HFF-Myc (cell line): ENCODE results near the gene MANF.

ENCODE experiments used
- DNase-seq: peaks from one replicate; pipeline ENCODE4 v3.0.0-alpha.2; 2011; ENCODE audit warnings: low read depth; ENCODE audit errors: extremely low read depth
- H3K4me3 ChIP-seq: replicated peaks from 2 replicates; pipeline ENCODE4 v1.5.1; 2011; ENCODE audit warnings: low read depth, mild to moderate bottlenecking, control low read depth, low read length
- TF ChIP-seq, protein P1 (sequence below): IDR thresholded peaks from 2 replicates; pipeline ENCODE4 v1.5.1; 2012; ENCODE audit warnings: mild to moderate bottlenecking, low read depth, low read length, control low read depth; ENCODE audit errors: missing control alignments

MANF gene

DNA sequence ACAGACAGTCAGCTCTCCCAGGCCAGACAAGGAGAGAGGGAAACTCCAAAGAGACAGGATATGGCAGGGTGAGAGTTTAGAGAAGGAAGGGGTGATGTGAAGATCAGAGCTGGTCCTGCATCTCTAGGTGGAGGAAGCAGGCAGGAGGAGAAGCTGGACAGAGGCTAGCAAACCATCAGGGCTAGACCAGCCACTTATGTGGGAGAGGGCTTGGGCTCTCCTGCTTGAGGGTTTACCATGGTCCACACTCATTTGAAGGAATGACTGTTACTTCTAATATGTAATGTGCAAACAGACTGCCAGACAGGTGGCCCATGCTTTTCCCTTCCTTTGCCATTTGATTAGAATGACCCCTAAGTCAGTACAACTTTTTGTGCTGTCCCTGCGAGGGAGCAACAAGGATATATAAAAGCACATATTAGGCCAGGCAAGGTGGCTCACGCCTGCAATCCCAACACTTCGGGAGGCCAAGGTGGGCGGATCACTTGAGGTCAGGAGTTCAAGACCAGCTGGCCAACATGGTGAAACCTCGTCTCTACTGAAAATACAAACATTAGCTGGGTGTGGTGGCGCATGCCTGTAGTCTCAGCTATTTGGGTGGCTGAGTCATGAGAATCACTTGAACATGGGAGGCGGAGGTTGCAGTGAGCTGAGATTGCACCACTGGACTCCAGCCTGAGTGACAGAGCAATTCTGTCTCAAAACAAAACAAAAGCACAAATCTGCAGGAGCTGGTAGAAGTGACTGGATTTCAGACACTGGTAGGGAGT, 41.0 kb upstream of the MANF start:
- TF ChIP-seq, protein P1, sequence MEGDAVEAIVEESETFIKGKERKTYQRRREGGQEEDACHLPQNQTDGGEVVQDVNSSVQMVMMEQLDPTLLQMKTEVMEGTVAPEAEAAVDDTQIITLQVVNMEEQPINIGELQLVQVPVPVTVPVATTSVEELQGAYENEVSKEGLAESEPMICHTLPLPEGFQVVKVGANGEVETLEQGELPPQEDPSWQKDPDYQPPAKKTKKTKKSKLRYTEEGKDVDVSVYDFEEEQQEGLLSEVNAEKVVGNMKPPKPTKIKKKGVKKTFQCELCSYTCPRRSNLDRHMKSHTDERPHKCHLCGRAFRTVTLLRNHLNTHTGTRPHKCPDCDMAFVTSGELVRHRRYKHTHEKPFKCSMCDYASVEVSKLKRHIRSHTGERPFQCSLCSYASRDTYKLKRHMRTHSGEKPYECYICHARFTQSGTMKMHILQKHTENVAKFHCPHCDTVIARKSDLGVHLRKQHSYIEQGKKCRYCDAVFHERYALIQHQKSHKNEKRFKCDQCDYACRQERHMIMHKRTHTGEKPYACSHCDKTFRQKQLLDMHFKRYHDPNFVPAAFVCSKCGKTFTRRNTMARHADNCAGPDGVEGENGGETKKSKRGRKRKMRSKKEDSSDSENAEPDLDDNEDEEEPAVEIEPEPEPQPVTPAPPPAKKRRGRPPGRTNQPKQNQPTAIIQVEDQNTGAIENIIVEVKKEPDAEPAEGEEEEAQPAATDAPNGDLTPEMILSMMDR = no peak
- DNase-seq = no peak

GRCh38 chr3:51350751-51351150, 34.3 kb upstream of the MANF start:
- H3K4me3 ChIP-seq = no peak overlapping the region
- TF ChIP-seq, protein P1 = no peak
- DNase-seq = no peak

More for the DNA sequence above, 41.0 kb upstream of the MANF start:
- H3K4me3 ChIP-seq = no peak overlapping the region

- H3K4me3 ChIP-seq = no peak overlapping the region
- no peak for DNase-seq
- TF ChIP-seq, protein P1 = no peak
Measured at GRCh38 chr3:51353131-51353530, 32.0 kb upstream of the MANF start.

DNA sequence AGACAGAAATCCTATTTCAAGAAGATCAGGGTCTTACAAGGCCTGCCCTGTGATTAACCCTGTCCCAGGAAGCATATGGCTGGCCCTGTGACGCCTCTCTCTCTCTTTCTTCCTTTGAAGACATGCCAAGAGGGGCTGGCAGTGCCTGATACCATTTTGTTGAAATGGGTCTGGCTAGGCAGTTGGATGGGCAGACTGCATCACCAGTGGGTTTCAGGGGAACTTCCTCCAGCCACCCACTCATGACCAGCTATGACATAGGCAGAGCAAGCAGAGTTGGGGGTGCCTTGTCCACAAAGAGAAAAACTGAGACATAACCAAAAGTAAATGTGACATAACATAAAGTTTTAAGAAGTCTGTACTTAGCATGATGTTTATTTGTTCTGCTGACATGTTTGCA, 31.4 kb upstream of the MANF start:
- TF ChIP-seq, protein P1 = no peak
- no peak for DNase-seq
- no peak overlapping the region for H3K4me3 ChIP-seq

DNA sequence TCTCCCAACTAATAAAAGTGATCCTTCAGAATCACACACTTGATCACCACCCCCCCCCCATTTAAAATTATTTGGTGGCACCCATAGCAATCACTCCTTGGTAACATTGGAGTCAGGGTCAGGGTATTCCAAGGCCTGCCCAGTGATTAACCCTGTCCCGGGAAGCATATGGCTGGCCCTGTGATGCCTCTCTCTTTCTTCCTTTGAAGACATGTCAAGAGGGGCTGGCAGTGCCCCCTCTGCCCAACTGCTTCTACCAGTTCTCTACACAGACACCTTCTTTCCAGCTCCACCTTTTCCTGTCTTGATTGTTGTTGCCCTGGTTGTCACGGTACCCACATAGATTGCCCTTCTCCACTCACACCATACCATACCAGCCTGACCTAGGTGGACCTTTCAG, 30.9 kb upstream of the MANF start:
- no peak overlapping the region for H3K4me3 ChIP-seq
- DNase-seq = no peak
- TF ChIP-seq, protein P1 = no peak

DNA sequence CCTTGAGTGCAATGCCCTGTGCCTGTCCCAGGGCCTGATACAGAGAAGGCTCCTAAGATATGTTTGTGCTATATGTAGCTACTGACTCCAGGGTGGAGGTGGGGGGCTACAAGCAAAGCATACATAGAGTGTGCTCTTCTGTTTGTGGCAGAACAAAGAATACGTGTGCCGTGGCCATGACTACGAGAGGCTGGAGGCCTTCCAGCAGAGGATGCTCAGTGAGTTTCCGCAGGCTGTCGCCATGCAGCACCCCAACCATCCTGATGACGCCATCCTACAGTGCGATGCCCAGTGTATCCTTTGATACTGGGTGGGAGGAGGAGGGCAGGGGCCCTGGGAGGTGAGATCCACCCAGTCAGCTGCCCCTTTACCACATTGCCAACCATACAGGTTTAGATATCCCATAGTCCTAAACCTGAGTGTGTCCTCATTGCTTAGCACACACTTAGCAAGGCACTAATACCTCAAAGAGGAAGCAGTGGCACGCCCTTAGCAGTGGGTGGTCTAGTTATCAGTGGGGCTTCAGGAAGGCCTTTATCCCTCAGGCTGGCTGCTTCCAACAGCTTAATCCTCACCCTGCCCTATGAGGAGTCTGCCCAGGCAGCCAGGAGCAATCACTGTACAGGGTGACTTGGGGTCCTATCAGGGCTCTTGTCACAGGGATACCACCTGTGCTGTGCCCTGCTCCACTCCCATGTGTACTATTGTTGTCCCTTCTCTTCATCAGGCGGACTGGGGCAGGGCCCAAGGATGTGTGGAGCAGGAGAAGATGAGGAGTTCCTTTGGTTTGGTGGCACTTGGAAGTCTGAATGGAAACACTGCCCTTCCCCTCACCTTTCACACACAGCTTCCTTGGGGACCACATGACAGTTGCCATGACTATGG, 30.1 kb upstream of the MANF start:
- TF ChIP-seq, protein P1 = no peak
- no peak for DNase-seq
- H3K4me3 ChIP-seq = no peak overlapping the region
